Measurements from ENCODE around the gene CLASP1.
"Not testable (repeated sequence)": the region's sequence is repeated elsewhere in the genome, so short reads cannot be mapped to it uniquely, and the experiment has no call there.

CLASP1 gene

DNA sequence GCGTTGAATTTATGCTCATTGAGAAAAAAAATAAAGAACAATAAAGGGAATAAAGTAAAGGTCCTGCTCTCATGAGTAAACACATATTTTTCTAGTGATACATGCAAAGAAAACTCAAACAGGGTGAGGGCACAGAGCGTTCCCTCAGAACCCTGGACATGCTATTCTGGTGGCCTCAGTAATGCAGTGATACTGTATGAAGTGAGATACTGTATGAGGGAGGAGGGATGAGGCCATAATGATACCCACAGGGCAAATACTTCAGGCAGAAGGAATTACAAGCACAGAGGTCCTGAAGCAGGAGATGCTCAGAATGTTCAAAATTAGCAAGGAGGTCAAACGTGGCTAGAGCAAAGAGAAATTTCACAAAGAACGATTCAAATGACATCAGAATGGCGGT, 147.0 kb downstream of the CLASP1 start:
- DNase-seq (ENCODE audit: low read depth) = peak; percentile 81

DNA sequence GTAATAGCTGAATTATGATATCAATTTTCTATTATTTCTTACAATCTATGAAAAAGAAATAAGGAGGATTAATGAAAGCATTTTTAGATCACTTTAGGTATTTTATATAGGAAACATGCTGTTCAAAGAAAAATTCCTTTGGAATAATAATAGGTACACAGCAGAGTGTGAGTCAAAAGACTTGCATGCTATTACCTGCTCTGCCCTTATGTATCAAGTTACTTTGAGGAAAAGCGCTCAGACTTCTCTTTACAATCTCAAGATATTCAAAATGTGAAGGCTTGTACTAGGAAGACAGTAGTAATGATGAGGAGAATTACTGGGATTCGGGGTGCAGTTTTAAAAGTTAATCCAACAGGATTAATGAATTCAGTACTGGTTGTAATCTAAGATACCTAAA, 147.7 kb downstream of the CLASP1 start:
- no peak for DNase-seq (ENCODE audit: low read depth)

DNA sequence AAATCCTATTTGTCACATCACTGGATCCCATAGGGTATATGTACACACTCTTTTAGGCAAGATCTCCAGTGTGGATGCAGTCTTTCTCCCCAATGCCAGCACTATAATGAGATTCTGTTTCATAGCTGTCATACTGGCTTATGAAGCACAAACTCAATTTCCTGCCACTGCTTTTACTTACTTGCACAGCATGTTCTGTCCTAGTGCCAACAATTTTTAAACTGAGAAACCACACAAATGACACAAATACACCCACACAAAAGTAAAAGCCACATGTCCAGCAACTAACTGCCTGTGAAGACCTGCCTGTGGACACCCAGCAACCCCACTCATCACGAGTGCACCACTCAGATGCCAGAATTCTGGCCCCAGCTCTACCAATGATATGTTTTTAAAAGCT, 148.2 kb downstream of the CLASP1 start:
- DNase-seq (ENCODE audit: low read depth) = peak; percentile 57

DNA sequence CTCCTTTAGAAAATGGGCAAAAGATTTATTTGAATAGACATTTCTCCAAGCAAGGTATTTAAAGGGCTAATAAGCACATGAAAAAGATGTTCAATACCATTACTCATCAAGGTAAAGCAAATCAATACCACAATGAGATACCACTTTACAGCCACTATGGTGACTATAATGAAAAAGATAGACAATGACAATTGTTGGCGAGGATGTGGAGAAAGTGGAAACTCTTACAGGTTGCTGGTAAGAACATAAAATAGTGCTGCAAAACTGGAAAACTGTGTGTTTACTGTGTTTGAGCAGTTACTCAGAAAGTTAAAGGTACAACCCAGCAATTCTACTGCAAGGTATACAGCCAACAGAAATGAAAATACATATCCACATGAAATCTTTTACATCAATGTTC, 150.5 kb downstream of the CLASP1 start:
- no peak for DNase-seq (ENCODE audit: low read depth)

DNA sequence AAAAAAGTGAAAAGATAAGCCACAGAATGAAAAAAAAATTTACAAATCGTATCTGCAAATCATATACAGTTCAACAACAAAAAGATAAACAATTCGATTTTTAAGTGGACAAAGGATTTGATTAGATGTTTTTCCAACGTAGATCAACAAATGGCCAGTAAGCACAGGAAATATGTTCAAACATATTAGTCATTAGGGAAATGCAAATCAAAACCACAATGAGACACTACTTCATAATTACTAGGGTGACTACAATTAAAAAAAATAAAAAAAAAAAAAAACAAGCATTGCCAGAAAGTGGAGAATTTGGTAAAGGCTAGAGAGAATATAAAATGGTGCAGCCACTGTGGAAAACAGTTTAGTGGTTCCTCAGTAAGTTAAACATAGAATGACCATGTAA, 156.9 kb downstream of the CLASP1 start:
- DNase-seq (ENCODE audit: low read depth) = no peak

DNA sequence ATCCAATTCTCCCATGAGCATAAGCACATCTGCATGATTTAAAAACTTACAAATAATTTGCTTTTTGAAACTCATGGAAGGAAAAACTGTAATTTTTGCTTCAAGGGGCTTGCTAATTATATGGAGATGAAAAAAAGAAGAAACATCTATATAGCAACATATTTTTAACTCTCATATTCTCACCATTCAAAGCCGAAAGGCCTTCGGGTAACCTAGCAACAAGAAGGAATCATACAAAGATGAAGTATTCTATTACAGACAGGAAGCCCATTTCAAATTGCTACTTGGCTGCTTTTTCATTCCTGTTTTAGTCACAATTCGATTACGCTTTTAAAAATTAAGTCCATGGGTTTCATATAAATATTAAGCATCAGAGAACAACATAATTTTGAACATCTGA, 157.7 kb downstream of the CLASP1 start:
- DNase-seq (ENCODE audit: low read depth) = no peak

DNA sequence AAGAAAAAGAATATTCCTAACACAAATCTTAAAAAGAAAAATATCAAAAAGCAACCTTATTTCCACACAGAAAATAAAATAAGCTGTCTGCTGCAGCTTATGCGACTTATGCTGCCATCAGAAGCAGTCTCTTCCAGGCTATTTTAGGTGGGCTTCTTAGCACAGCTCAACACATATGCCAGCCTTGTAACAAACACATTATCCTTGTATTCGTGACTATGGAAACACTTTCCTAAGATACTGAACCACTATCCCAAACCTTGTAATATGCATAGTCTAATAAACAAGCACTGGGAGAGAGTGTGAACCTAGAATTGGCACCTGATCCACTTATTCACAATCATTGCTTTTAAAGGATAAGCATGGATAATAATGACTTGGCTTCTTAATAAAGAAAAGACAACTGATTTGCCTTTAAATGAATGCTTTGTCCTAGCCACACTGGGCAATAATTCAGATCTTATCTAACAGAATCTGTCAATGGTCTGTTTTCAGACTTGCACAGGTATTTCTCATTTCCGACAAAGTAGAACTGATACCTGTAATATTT, 158.6 kb downstream of the CLASP1 start:
- DNase-seq (ENCODE audit: low read depth) = no peak

DNA sequence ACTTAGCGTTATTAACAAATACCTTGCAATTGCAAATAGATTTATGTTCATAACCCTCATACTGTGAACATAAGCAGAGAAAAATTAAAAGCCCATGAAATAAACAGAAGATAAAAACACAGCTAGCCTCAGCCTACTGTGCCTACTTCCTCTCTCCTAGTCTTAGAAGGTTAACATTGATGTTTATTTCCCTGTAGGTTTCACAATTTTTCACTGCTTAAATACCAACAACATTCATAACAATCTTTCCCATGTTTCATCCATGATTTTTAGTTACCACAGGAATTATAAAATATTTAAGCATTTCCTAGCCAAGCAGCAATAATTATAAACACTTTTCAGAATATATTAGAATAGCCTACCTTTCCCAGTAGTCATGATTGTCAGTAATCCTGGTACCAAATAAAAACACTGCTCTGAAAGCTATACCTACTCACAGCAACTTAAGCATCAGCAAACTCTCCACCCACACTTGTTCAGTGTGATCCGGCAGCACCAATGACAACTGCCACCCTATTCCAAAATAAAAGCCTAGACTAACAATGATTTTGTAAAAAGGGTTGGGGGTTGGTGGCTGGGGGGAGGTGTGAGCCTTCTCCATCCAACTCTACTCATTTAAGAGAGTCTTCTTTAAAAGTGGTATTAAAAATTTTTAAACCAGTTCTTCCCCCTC, 159.2 kb downstream of the CLASP1 start:
- DNase-seq (ENCODE audit: low read depth) = peak; percentile 81

DNA sequence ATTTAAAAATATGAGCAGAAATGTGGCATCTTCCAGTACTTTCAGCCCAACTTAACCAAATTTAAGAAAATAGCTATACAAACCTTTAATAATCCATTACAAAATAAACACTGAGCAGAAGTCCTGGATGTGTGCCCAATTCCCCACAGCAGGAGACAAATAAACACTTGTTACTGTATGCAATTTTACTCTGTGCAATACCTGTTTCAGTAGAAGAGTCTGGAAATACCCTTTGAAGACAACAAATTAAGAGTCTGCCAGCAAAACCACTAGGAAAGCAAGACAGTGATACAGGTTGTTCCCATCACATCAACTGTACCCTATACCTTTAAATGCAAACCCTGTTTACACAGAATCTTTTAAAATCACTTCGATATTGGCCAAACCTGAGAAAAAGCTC, 160.0 kb downstream of the CLASP1 start:
- peak; percentile 81 for DNase-seq (ENCODE audit: low read depth)

DNA sequence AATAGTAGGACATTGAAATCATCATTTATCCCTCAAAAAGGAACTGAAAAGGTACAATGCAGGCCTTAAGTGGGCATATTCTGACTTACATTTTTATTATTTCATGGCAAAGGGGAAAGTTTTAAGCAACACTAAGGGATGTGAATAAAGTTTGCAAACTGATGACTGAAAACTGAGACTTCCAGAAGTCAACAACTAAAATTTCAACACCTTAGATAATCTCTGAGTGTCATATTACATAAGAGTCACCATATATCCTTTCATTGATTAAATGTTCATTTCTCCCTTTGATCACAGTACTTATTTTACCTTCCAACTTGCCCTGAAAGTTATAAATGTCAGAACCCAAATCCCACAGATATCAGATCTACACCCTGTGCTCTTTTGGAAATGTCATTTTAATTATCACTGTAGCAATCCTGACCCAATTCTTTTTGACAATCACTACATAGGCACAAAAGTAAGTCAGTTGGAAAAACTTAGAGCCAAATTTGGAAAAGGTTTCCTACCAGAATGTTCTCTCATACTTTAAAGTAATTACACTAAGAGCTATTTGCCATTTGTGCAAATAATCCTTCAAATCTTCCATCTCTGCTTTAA, 163.0 kb downstream of the CLASP1 start:
- no peak for DNase-seq (ENCODE audit: low read depth)

DNA sequence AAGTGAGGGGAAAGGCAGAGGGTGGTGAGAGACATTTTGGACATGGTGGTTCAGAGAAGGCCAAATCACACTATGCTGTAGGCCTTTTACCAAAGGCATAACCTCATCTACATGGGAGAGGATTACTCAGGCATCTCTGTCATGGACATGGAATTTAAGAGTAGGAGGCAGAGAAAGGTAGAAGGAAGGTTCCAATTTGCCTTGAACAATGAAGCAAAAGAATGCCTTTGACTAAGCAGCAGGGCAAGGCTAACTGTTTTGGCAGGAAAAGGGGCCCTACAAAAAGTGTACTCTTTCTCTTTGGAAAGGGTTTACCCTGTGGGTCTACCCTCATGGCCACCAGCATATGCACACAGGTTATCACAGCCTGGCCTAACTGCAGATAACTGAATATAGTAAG, 164.2 kb downstream of the CLASP1 start:
- DNase-seq (ENCODE audit: low read depth) = peak; percentile 69

DNA sequence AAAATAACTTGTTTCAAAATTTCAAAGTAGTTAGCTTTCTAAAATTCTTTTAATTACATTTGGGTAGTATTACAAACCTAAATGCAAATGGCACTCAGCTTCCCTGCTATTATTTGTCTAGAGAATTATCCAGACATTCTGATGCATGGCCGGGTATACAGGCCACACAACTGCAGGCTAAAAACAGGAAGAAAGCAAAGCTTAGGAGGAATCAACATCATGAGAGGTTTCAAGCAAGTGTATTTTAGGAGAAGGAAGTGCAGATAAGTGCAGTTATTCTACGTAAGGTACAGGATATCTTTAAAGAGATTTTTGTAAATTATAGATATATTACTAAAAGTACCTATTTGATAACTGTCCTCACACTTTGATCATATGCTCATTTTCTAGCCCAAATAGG, 165.4 kb downstream of the CLASP1 start:
- DNase-seq (ENCODE audit: low read depth) = no peak

DNA sequence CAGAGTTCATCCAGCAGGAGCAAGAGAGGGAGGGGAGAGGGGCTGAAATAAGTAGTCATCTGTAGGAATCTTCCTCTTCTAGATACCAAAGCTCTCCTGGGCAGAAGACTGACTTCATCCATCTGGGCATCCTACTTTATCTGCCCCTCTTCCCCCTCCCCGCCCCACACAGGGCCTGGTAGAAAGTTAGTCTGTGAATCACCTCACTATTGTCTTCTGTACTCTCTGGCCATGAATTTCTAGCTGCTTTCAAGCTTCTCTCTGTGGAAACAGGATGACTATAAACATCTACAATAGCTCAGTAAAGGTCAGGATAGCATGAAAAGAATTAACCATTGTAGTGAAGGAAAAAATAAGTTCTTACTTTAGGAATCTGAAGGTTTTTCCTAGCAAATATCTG, 166.2 kb downstream of the CLASP1 start:
- DNase-seq (ENCODE audit: low read depth) = peak; percentile 63

DNA sequence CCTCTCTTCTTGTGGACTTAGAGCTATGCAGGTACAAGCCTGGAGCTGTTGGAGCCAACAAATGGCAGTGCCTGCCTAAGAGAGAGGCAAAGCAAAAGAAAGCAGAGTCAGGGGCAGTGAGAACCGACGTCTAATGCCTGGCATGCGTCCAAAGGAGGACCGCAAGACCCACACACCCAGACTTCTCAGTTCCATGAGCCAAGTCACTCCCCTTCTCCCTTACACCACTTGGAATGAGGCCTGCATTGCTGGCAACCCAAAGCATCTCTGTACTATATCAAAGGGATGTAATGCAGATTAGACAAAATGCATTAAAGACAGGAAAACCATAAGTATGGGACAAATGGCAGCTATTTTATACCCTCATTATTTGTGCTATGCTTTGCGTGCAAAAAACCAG, 168.4 kb downstream of the CLASP1 start:
- peak; percentile 98 for DNase-seq (ENCODE audit: low read depth)

DNA sequence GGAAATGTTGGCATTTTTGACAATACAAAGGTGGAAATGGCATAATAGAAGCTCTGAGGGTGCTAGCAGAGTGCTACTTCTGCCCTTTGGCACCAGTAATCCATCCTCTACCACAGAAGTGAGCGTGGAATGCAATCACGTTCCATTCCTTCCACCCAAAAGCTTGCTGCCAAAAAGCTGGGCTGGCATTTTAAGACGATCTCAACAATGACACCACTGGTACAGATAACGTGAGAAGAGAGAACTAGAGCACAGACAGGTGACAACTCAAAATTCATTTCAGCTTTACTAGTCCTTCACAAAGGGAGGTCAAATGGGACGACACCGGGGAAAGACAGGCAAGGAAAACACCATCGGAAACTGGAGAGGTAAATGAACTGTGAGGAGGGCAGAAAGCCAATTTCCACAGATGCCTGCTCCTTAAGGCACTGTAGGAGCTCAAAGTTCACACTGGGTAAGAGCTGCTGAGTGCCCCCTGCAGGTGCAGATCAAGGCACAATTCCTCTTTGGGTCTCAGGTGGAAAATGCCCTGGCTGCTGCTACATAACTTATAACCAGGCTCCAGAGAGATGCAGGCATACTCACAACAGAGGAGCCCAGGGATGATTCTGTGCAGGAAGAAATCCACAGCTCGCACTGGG, 169.3 kb downstream of the CLASP1 start:
- peak; percentile 43 for DNase-seq (ENCODE audit: low read depth)

DNA sequence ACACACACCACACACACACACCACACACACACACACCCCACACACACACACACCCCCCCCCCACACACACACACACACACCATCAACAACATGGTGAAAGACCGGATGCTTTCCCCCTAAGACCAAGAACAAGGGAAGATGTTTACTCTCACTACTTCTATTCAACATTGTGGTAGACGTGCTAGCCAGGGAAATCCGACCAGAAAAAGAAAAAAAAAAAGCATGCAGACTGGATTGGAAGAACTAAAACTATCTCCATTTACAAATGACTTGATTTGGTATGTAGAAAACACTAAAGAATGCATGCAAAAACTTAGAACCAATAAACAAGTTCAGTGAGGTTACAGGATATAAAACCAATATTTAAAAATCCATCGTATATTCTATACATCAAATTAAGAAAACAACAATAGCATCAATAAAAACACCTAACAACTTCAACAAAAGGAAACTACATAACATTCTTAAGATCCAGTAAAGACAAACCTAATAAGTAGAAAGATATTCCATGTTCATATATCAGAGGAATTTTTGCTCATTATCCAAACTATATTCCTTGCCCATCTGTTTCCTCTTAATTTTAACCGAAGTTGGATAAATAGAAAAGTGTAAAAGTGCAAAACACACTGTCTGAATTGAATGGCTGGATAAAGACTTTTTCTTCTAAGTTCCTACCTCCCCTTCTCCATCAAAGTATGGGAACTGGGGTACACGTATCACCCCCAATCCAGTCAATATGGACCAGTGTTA, 170.1 kb downstream of the CLASP1 start:
- DNase-seq (ENCODE audit: low read depth) = no peak

DNA sequence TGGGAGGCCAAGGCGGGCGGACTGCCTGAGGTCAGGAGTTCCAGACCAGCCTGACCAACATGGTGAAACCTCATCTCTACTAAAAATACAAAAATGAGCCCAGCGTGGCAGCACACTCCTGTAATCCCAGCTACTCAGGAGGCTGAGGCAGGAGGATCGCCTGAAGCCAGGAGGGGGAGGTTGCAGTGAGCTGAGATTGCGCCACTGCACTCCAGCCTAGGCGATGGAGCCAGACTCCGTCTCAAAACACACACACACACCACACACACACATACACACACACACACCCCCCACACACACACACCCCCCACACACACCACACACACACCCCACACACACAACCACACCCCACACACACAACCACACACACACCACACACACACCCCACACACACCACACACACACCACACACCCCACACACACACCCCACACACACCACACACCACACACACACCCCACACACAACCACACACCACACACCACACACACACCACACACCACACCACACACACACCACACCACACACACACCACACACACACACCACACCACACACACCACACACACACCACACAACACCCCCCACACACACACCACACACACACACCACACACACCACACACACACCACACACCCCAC, 170.8 kb downstream of the CLASP1 start:
- DNase-seq (ENCODE audit: low read depth) = not testable (repeated sequence)

DNA sequence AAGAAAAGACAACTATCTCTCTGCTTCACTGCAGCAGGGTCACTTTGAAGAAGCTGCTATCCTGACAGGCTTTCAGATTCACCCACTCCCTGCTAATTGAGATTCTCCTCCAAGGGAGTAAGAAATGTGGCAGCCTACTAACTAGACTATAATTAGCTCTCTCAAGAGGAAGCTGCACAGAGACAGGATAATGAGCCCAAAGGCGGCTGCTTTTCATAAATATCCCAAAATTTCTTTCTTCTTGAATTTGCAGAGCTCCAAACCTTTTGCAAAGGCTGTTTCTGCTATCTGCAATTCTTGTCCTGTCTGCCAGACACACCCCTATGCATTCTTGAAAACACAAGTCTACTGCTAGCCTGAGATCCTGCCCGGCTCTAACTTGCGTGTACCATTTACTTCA, 172.6 kb downstream of the CLASP1 start:
- no peak for DNase-seq (ENCODE audit: low read depth)

DNA sequence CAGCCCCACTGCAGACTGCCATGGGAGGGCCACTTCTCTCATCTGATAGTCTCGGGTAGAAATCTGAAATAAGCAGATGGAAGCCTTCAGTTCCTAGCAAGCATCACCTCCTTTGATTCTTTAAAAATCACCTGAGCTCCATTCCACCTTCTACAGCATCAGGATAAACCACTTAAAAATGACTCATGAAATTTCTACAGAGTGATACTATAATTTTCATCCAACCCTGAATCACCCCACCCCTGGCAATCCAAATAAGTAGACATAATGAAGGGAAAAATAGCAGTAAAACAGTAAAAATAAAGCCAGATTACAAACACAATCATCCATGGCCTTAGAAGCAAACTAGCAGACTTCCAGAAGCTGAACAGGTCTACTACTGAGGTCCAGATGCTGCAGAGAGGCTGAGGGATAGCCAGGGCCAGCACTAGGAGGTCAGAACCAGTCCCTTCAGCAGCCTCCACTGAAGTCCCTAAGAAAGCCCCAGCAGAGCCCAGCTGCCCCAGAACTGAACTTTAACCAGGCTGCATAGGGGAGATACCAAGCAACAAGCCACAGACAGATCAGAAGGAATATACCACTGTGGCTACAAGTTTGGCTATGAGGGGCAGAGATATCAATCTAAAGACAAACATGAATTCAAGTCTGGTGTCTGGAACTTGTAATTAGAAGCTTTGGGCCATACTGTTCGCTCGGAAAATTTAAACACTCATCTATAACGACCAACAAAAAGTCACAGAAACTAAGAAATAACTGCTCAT, 173.3 kb downstream of the CLASP1 start:
- no peak for DNase-seq (ENCODE audit: low read depth)

DNA sequence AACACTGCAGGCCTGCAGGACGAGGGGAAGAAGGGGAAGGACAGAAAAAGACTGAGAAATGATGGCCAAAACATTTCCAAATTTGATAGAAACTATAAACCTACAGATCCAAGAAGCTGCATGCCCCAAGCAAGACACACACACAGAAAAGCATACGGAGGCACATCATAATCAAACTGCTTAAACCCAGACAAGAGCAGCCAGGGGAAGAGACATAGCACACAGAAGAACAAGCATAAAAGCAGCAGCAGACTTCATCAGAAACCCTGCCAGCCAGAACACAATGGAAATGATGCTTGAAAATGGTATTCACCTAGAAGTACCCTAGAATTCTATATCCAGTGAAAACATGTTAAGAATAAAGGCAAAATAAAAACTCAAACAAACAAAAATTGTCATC, 175.8 kb downstream of the CLASP1 start:
- DNase-seq (ENCODE audit: low read depth) = no peak

DNA sequence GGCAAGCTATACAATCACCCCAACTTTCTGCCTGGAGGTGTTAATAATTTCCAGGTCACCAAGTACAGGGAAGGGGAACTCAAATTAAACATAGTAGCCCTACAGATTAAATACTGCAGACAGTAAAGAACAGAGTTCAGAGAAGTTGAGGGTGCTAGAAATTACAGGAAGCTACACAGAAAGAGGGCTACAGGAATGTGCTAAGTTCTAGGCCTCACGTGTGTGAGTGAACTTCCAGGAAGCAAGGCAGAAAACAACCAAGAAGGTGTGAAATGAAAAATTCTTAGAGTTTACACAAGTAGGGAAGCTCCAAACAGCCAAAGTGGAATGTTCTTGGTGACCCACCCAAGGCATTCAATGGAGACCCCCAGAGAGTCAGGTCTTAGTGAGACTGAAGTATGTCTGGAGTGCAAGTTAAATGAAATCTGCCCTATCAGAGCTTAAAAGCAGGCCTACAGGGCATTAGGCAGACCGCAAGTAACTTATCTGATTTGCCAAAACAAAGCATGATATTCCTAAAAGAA, 176.7 kb downstream of the CLASP1 start:
- no peak for DNase-seq (ENCODE audit: low read depth)

Measured in amniotic epithelial cell (primary cell).